ENCODE data around the gene YDJC.
"Not testable (repeated sequence)": the region's sequence is repeated elsewhere in the genome, so short reads cannot be mapped to it uniquely, and the experiment has no call there.

YDJC gene

DNA sequence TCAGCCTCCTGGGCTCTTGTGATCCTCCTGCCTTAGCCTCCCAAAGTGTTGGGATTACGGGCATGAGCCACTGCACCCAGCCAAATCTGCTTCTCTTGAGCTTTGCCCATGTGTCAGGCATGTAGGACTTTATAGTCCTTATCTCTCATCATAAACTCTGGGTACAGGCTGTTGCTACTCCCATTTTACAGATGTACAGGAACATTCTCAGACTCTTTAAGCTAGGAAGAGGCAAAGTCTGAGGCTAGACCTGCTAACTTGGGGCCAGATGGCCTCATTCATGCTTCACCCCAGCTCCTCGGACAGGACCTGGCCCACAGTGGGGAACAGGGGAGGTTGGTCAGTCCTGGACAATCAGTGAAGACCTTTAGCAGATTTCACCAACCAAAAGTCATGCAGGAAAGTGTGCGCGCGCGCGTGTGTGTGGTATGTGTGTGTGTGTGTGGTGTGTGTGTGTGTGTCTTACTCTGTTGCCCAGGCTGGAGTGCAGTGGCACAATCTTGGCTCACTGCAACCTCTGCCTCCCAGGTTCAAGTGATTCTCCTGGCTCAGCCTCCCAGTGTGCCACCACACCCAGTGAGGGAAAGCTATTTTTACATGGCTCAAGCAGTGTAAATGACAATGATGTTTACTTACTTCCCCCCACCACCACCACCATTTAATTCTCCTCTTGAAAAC is 23.8 kb downstream of the YDJC start:
- no peak for DNase-seq (ENCODE audit: low read depth)

GRCh38 chr22:21603973-21604372 is 25.8 kb downstream of the YDJC start:
- no peak for DNase-seq (ENCODE audit: low read depth)

DNA sequence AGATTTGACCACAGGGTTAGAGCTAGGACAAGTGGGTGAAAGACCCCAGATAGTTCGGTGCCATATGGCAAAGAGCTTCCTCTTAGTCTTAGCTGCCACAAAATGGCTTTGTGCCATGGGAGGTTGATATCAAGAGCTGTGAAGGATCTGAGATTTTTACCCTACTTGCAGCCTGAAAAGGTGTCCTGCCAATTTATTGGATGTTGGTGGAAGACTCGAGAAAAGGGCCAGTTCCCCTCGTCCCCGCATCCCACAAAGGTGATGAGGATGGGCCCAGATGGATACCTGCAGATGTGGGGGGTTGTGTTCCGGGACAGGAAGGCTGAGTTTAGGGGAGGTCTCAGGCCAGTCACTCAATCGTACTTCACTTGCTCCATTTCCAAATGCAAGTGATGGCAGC is 27.2 kb downstream of the YDJC start:
- no peak for DNase-seq (ENCODE audit: low read depth)

GRCh38 chr22:21599053-21599893 is 30.5 kb downstream of the YDJC start:
- DNase-seq (ENCODE audit: low read depth) = no peak

DNA sequence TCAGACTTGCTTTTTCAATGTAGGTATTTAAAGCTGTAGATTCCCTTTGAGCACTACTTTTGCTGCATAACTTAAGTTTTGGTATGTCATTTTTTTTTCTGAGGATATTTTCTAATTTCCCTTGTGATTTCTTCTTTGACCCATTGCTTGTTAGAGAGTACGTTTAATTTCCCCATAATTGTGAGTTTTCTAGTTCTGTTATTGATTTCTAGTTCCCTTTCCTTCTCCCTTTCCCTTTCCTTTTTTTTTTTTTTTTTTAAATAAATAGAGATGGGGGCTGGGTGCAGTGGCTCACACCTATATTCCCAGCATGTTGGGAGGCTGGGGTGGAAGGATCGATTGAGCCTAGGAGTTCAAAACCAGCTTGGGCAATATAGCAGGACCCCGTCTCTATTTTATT is 31.5 kb downstream of the YDJC start:
- no peak for DNase-seq (ENCODE audit: low read depth)

DNA sequence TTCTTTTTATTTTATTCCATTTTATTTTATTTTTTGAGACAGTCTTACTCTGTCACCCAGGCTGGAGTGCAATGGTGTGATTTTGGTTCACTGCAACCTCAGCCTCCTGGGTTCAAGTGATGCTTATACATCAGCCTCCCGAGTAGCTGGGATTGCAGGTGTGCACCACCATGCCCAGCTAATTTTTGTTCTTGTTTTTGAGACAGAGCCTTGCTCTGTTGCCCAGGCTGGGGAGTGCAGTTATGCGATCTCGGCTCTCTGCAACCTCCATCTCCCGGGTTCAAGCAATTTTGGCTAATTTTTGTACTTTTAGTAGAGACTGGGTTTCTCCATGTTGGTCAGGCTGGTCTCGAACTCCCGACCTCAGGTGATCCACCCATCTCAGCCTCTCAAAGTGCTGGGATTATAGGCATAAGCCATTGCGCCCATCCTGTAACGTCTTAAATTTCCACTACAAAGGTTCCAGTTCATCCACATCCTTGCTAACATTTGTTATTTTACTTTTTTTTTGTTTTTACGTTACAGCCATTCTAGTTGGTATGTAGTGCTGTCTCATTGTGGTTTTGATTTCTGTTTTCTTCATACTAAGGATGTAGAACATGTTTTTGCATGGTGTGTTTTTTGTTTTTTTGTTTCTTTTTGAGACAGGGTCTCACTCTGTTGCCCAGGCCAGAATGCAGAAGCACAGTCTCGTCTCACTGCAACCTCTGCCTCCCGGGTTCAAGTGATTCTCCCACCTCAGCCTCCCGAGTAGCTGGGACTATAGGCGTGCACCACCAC is 33.3 kb downstream of the YDJC start:
- DNase-seq (ENCODE audit: low read depth) = not testable (repeated sequence)

GRCh38 chr22:21594865-21595452 is 34.9 kb downstream of the YDJC start:
- peak; percentile 44 for DNase-seq (ENCODE audit: low read depth)

DNA sequence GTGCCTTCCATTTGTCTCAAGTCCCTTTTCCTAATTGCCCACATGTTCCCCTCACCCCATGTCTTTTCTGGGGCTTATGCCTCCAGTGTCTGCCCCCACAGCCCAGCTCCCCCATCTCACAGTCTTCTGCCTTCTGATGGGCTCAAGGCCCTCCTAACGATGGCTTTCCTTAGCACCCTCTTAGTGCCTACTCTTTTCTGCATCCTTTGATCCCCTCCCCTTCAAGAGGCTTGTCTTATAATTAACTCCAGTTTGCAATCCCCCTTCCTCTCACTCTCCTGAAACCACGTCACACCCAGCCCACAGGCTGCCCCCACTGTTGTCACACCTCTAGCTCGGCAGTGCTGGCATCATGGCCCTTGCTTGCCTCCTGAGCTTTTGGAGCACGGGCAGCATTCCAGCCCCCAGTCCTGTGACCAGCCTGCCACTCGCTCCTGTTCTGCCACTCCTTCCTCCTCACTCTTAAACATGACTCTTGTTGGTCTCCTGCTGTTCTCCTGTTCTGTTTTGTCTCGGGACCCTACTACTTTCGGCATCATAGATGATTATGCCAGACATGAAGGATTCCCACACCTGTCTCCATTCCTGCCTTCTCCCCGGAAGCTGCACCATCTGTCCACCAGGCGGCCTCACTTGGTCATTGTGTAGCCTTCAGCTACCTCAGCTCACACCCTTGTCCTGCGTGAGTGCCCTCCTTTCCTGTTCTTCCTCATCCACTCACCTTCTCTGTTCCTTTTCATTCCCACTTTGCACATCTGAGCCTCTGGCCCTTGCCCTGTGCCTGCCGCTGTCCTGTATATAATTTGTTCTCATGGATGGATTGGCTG is 36.2 kb downstream of the YDJC start:
- no peak for DNase-seq (ENCODE audit: low read depth)

GRCh38 chr22:21592422-21592821 is 37.4 kb downstream of the YDJC start:
- DNase-seq (ENCODE audit: low read depth) = no peak

GRCh38 chr22:21591695-21592094 is 38.1 kb downstream of the YDJC start:
- no peak for DNase-seq (ENCODE audit: low read depth)

DNA sequence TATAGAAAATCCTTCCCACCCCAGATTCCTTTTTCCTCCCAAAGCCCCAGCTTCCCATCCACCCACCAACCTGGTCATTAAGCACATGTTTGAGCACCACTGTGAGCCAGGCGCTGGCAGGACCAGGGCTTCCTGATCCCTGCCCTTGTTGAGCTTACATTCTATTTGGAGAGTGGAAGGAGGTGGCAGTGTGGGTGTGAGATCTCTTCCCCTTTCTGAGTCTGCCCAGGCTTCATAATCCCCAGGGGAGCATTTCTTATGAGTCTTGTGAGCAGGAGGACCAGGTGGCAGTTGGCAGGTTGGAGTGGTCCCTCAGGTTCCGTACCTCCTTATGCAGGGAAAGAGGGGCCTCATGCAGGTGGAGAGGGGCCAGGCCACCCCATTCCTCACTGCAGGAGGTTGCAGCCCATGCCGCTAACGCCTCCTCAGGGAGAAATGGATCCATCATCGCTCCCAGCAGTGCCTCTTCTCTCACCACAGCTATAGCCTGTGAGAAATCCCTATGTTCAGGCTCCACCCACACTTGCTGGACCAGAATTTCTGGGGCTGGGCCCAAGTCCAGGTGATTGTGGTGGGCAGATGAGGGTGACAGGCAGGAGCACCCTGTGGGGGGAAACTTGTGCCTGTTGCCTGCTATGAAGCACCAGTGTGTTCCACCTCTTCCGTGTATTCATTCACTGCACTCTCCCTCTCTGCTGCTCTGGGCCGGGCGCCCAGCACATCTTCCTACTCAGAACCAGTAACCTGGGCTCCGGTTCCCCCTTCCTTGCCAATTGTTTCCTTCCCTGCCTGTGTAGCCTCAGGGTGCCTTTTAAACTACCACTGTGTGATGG is 38.8 kb downstream of the YDJC start:
- no peak for DNase-seq (ENCODE audit: low read depth)

GRCh38 chr22:21589396-21589795 is 40.4 kb downstream of the YDJC start:
- no peak for DNase-seq (ENCODE audit: low read depth)

GRCh38 chr22:21587803-21588611 is 41.8 kb downstream of the YDJC start:
- peak; percentile 69 for DNase-seq (ENCODE audit: low read depth)

GRCh38 chr22:21585389-21585788 is 44.4 kb downstream of the YDJC start:
- DNase-seq (ENCODE audit: low read depth) = no peak

DNA sequence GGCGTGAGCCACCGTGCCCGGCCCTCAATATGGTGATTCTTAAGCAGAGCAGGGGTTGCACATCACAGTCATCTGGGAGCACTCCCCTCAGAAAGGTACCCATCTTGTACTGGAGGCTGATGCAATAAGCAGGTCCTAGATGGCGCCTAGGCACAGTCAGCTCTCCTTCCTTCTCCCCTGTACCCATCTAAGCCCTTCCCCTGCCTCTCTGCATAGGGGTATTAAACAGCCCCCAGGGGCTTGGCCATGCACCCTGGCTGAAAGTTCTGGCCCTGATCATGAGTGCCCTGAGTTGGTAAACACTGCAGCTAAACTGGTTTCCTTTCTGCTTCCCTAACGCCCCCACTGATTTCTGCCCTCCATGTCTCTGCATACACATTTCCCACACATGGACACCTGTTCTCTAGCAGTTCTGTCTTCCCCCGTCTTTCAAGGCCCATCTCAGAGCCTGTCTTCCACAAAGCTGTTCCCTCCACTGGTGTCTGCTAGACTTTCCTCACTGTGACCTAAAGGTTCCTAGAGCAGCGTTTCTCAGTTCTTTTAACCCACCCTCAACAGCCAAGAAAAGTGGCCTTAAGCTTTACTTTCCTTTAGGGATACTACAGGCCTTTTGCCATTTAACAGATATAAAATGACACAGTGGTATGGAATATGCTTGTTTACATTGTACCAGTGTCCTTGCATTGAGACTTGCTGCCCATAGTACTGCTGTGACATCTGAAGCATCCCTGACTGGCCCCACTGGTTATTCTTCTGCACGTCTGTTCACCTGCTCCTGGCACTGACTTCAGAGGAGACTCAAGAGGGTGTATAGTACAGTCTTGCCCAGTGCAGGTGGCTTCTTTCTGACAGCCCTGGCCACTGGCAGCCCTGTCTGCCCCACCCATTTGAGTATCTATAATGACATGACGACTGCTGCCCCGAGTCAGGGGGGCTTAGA is 46.8 kb downstream of the YDJC start:
- no peak for DNase-seq (ENCODE audit: low read depth)

- not testable (repeated sequence) for DNase-seq (ENCODE audit: low read depth)
Measured at GRCh38 chr22:21581009-21581713, 48.7 kb downstream of the YDJC start.

DNA sequence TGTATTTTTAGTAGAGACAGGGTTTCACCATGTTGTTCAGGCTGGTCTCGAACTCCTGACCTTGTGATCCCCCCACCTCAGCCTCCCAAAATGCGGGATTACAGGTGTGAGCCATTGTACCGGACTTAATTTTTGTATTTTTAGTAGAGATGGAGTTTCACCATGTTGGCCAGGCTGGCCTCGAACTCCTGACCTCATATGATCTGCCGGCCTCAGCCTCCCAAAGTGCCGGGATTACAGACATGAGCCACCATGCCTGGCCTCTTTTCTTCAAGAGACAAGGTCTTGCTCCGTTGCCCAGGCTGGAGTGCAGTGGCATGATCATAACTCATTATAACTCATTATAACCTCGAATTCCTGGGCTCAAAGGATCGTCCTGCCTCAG is 49.2 kb downstream of the YDJC start:
- not testable (repeated sequence) for DNase-seq (ENCODE audit: low read depth)

- DNase-seq (ENCODE audit: low read depth) = no peak
Measured at GRCh38 chr22:21579474-21579851, 50.4 kb downstream of the YDJC start.

Measured in EH (cell line).